GM12878 (cell line): ENCODE results near the gene MS4A4E. TPM values are rescaled to one million over a fixed set of nuclear protein-coding genes. Genes with fewer than 3 reads are reported as not detected.

Experiments used
- ATAC-seq: fragments of 200-7000 bp; cut with Tn5 transposase; 3 replicates; pipeline ENCODE4 v1.9.1; 2020; ENCODE audit warnings: mild to moderate bottlenecking, moderate library complexity
- BruUV-seq: library from RNA; stranded (reverse); fragments of 400-500 nt; replicated peaks from 2 replicates; lab custom pipeline; 2021; lab: Mats Ljungman, UMichigan
- CTCF ChIA-PET: fragments of 300-600 bp; sonication (Branson Sonifier 250); formaldehyde crosslinking; extraction: SDS; loops from one replicate; lab custom pipeline; 2021; ENCODE audit warnings: inconsistent platforms; lab: Yijun Ruan, JAX
- POLR2A ChIA-PET: fragments of 350-600 bp; formaldehyde crosslinking; extraction: SDS; loops from one replicate; lab custom pipeline; 2021; ENCODE audit warnings: inconsistent platforms; lab: Charles Lee
- RAD21 ChIA-PET: fragments of 300-600 bp; sonication (Branson Sonifier 250); formaldehyde crosslinking; loops from one replicate; lab custom pipeline; 2023; ENCODE audit warnings: antibody characterized with exemption; ENCODE audit not compliant: unreplicated experiment; lab: Charles Lee
- SMC1A ChIA-PET: fragments of 300-600 bp; sonication (Branson Sonifier 250); formaldehyde crosslinking; loops from one replicate; lab custom pipeline; 2023; ENCODE audit not compliant: unreplicated experiment, uncharacterized antibody; lab: Charles Lee
- DNase-seq: peaks from one replicate; pipeline ENCODE4 v3.0.0-alpha.2; 2011; ENCODE audit warnings: low read depth, low spot score
- FAIRE-seq: peaks from 3 replicates; lab custom pipeline; 2011; peaks lifted over from hg19 to GRCh38; lab: Jason Lieb, UNC
- H2AFZ ChIP-seq: 2 replicates; pipeline ENCODE4 v1.6.0; 2011; ENCODE audit warnings: low read depth, low read length, control low read depth; ENCODE audit not compliant: control insufficient read depth
- H3K27ac ChIP-seq: 2 replicates; pipeline ENCODE4 v1.5.1; 2011; ENCODE audit warnings: control low read depth; ENCODE audit not compliant: control insufficient read depth, insufficient read depth
- H3K27me3 ChIP-seq, 2 experiments: replicated peaks in 1 of 2; 2 replicates each; pipeline versions ENCODE4 v1.6.0 to v1.6.1; 2011; ENCODE audit warnings: low read length in 1 of 2; ENCODE audit not compliant: control insufficient read depth in 2 of 2, insufficient read depth in 2 of 2
- H3K36me3 ChIP-seq, 2 experiments: 2 replicates each; pipeline ENCODE4 v1.5.1; 2011; ENCODE audit warnings: low read length in 1 of 2; ENCODE audit not compliant: control insufficient read depth in 2 of 2, insufficient read depth in 2 of 2
- H3K4me1 ChIP-seq: 2 replicates; pipeline ENCODE4 v1.6.1; 2011; ENCODE audit warnings: mild to moderate bottlenecking, low read length, moderate library complexity, mixed read lengths; ENCODE audit not compliant: control insufficient read depth, insufficient read depth
- H3K4me2 ChIP-seq: 2 replicates; pipeline ENCODE4 v1.6.0; 2011; ENCODE audit warnings: control low read depth; ENCODE audit not compliant: control insufficient read depth, insufficient read depth
- H3K4me3 ChIP-seq: fragments of 200-600 bp; sonication (generic); 2 replicates; pipeline ENCODE4 v1.5.1; 2016
- H3K79me2 ChIP-seq: 2 replicates; pipeline ENCODE4 v1.6.0; 2011; ENCODE audit warnings: low read length; ENCODE audit not compliant: control insufficient read depth, insufficient read depth
- H3K9ac ChIP-seq: 2 replicates; pipeline ENCODE4 v1.8.0; 2011; ENCODE audit warnings: low read length, control low read depth, mixed read lengths; ENCODE audit not compliant: control insufficient read depth, insufficient read depth
- H3K9me3 ChIP-seq: replicated peaks from 3 replicates; pipeline ENCODE4 v1.5.1; 2011; ENCODE audit warnings: mild to moderate bottlenecking, low read length; ENCODE audit not compliant: control insufficient read depth, insufficient read depth
- H4K20me1 ChIP-seq: 2 replicates; pipeline ENCODE4 v1.6.0; 2011; ENCODE audit not compliant: control insufficient read depth, insufficient read depth
- BMI1 ChIP-seq: fragments of 450-650 bp; IDR thresholded peaks from 2 replicates; pipeline ENCODE4 v1.6.1; 2016; ENCODE audit warnings: mild to moderate bottlenecking, moderate library complexity, borderline replicate concordance
- CHD4 ChIP-seq: fragments of 200-600 bp; sonication (generic); IDR thresholded peaks from 2 replicates; pipeline ENCODE4 v1.6.1; 2016; ENCODE audit warnings: mild to moderate bottlenecking
- E4F1 ChIP-seq: fragments of 450-650 bp; IDR thresholded peaks from 2 replicates; pipeline ENCODE4 v1.6.1; 2018; ENCODE audit warnings: borderline replicate concordance, mild to moderate bottlenecking; ENCODE audit not compliant: partially characterized antibody
- ESRRA ChIP-seq: IDR thresholded peaks from 2 replicates; pipeline ENCODE4 v1.6.1; 2012; ENCODE audit warnings: mild to moderate bottlenecking, low read length, improper control_type of control experiment
- ETV6 ChIP-seq, 2 experiments: fragments of 450-650 bp in 1 of 2; IDR thresholded peaks in 1 of 2; conservative IDR thresholded peaks in 1 of 2; 2 replicates each; pipeline ENCODE4 v1.6.1; 2014; ENCODE audit warnings: antibody characterized with exemption in 1 of 2, borderline replicate concordance in 1 of 2, low read depth in 1 of 2, mild to moderate bottlenecking in 1 of 2, moderate library complexity in 1 of 2
- IKZF1 ChIP-seq: fragments of 450-650 bp; conservative IDR thresholded peaks from 2 replicates; pipeline ENCODE4 v1.6.1; 2017; ENCODE audit warnings: antibody characterized with exemption, mild to moderate bottlenecking
- IRF4 ChIP-seq: IDR thresholded peaks from 2 replicates; pipeline ENCODE4 v1.6.1; 2011; ENCODE audit warnings: low read depth, low read length
- IRF5 ChIP-seq: fragments of 450-650 bp; IDR thresholded peaks from 2 replicates; pipeline ENCODE4 v1.6.1; 2017; ENCODE audit warnings: borderline replicate concordance
- MAX ChIP-seq: IDR thresholded peaks from 2 replicates; pipeline ENCODE4 v1.6.1; 2012; ENCODE audit warnings: low read depth, low read length, improper control_type of control experiment
- MEF2A ChIP-seq: IDR thresholded peaks from 2 replicates; pipeline ENCODE4 v1.6.1; 2011; ENCODE audit warnings: low read depth, mild to moderate bottlenecking, low read length, moderate library complexity; ENCODE audit not compliant: insufficient read depth
- MYC ChIP-seq: IDR thresholded peaks from 2 replicates; pipeline ENCODE4 v1.6.1; 2011; ENCODE audit warnings: mild to moderate bottlenecking, low read length, moderate library complexity, inconsistent platforms; ENCODE audit not compliant: insufficient read depth, insufficient replicate concordance, insufficient read length, severe bottlenecking
- NFIC ChIP-seq: IDR thresholded peaks from 2 replicates; pipeline ENCODE4 v1.6.1; 2012; ENCODE audit warnings: low read depth, mild to moderate bottlenecking, inconsistent platforms, low read length, moderate library complexity
- NFXL1 ChIP-seq: fragments of 450-650 bp; IDR thresholded peaks from 2 replicates; pipeline ENCODE4 v1.6.1; 2017; ENCODE audit warnings: antibody characterized with exemption, mild to moderate bottlenecking, borderline replicate concordance
- POU2F2 ChIP-seq: IDR thresholded peaks from 3 replicates; pipeline ENCODE4 v1.6.1; 2011; ENCODE audit warnings: low read depth, mild to moderate bottlenecking, low read length, borderline replicate concordance
- RBBP5 ChIP-seq: fragments of 200-600 bp; sonication (generic); conservative IDR thresholded peaks from 2 replicates; pipeline ENCODE4 v1.6.1; 2016
- SIN3A ChIP-seq: IDR thresholded peaks from 2 replicates; pipeline ENCODE4 v1.6.1; 2012; ENCODE audit warnings: low read depth, low read length, improper control_type of control experiment
- SMAD5 ChIP-seq: IDR thresholded peaks from 2 replicates; pipeline ENCODE4 v1.6.1; 2016; ENCODE audit warnings: antibody characterized with exemption, low read depth
- SREBF2 ChIP-seq: IDR thresholded peaks from 2 replicates; pipeline ENCODE4 v1.6.1; 2012; ENCODE audit warnings: mild to moderate bottlenecking, low read length
- ZNF24 ChIP-seq: fragments of 450-650 bp; IDR thresholded peaks from 2 replicates; pipeline ENCODE4 v1.6.1; 2017; ENCODE audit warnings: antibody characterized with exemption, mild to moderate bottlenecking
- ZNF384 ChIP-seq: IDR thresholded peaks from 2 replicates; pipeline ENCODE4 v1.6.1; 2012; ENCODE audit warnings: low read depth, mild to moderate bottlenecking, low read length, improper control_type of control experiment, borderline replicate concordance
- ZSCAN29 ChIP-seq: fragments of 450-650 bp; IDR thresholded peaks from 2 replicates; pipeline ENCODE4 v1.6.1; 2017; ENCODE audit warnings: mild to moderate bottlenecking, moderate library complexity
- WGBS: methylation state at CpG from one replicate; pipeline ENCODE4 v1.1.6; 2016; ENCODE audit warnings: low lambda C conversion rate; ENCODE audit not compliant: insufficient replicate concordance, insufficient coverage; ENCODE audit errors: missing lambda C conversion rate; 5-methylcytosine and 5-hydroxymethylcytosine counted together
- in situ Hi-C: fragments of 300-500 bp; cut with MboI; formaldehyde crosslinking; loops from 9 replicates; pipeline ENCODE4 v1.14.3; 2018; ENCODE audit warnings: mixed read lengths
- intact Hi-C: fragments of 100-400 bp; cut with micrococcal nuclease; formaldehyde crosslinking; loops from one replicate; pipeline ENCODE4 v1.14.2; 2022; ENCODE audit not compliant: unreplicated experiment
- polyA plus RNA-seq, 11 experiments: library from polyadenylated mRNA; depleted of rRNA in 4 of 11; unstranded in 6 of 11; stranded (reverse) in 5 of 11; fragments of >200 nt; fragmentation: Nextera tagmentation in 4 of 11; fragmentation: Illumina TruSeq in 1 of 11; extraction: Ambion mirVana in 4 of 11; extraction: Trizol in 1 of 11; gene quantifications; 1 replicate in 1 of 11; 2 replicates in 10 of 11; pipeline versions ENCODE4 v1.2.1 to v1.2.3, GENCODE V29; 2011 to 2016; ENCODE audit warnings: inconsistent platforms in 2 of 11, missing spikeins in 2 of 11, low read depth in 1 of 11
- total RNA-seq, 4 experiments: library from RNA; depleted of rRNA in 3 of 4; stranded (reverse); fragments of >200 nt in 3 of 4; fragmentation: Illumina TruSeq in 1 of 4; extraction: Trizol in 1 of 4; gene quantifications; 2 replicates each; pipeline versions ENCODE4 v1.2.1 to v1.2.3, GENCODE V29; 2013 to 2021

The MS4A4E gene
- total and polyA plus RNA-seq, 10 of the 15 experiments (the other 5 are each of a cell fraction or from before 2014, with no cell fraction given): 0.06 to 0.92 (median 0.45) TPM; not detected in 3

GRCh38 chr11:60195923-60196368, 47.0 kb downstream of the MS4A4E start:
- Histone ChIP-seq H3K9ac (no peak overlapping the region; the same call in 1 of the 2 replicates), H3K27me3 (no peaks in the 10 kb centered on the region), H3K79me2 (no peaks in the 10 kb centered on the region), H4K20me1 (no peaks in the 10 kb centered on the region), H3K4me1 (peaks cover 24% of the 10 kb centered on the region), H3K9me3 (peaks cover 1% of the 10 kb centered on the region; the same call in 2 of the 3 replicates), H3K27ac (peak overlapping the region; percentile 44), H3K4me2 (peak overlapping the region; percentile 77), H3K4me3 (no peak overlapping the region), H2AFZ (peak overlapping the region; percentile 60), H3K36me3 (no peaks in the 10 kb centered on the region)
- no TSS peak for BruUV-seq
- ChIA-PET SMC1A (interaction anchor here (0.9 to 7.4 kb wide), 11 partner anchors 10 to 172 kb away, joined by 3 to 85 read pairs (median 4); partner anchors contain the start of gene MS4A6A), RAD21 (interaction anchor here (0.8 to 4.8 kb wide), 7 partner anchors 9 to 260 kb away, joined by 3 to 27 read pairs (median 6); partner anchors contain the start of genes MS4A1 and MS4A6A), CTCF (interaction anchor here (0.8 to 5.2 kb wide), 8 partner anchors 10 to 569 kb away, joined by 3 to 28 read pairs (median 6); partner anchors contain the start of gene MS4A6A), POLR2A (interaction anchor here (1.0 to 2.0 kb wide), 5 partner anchors 8 to 55 kb away, joined by 3 to 8 read pairs (median 5); no protein-coding TSS in a partner anchor)
- intact Hi-C loops (loop anchor here (10.0 kb wide), 1 partner anchor 569 kb away; no protein-coding TSS in a partner anchor), in situ Hi-C loops (no loop called here)
- 22% methylated on average over 4 of the region's 4 CpGs for WGBS
- DNase-seq (peak; percentile 80), FAIRE-seq (peak; percentile 57), ATAC-seq (peak; percentile 69)
- TF ChIP-seq POU2F2: no peak
- no peak for TF ChIP-seq MEF2A
- TF ChIP-seq ZNF24: peak; percentile 71; the same call in 1 of the 2 replicates
- TF ChIP-seq NFXL1: no peak
- TF ChIP-seq IKZF1: peak; percentile 61
- TF ChIP-seq RBBP5: no peak
- no peak for TF ChIP-seq ZNF384
- no peak for TF ChIP-seq MYC
- TF ChIP-seq NFIC: peak; percentile 73
- TF ChIP-seq SIN3A: no peak
- no peak for TF ChIP-seq E4F1
- TF ChIP-seq BMI1: no peak
- TF ChIP-seq IRF4: no peak
- no peak for TF ChIP-seq CHD4
- TF ChIP-seq SREBF2: no peak
- TF ChIP-seq SMAD5: no peak
- TF ChIP-seq MAX: no peak
- no peak for TF ChIP-seq ZSCAN29
- TF ChIP-seq ESRRA: no peak
- TF ChIP-seq IRF5: no peak
- TF ChIP-seq ETV6 (conservative IDR thresholded peaks at IDR 0.05 in 1 of 2, IDR thresholded peaks at IDR 0.05 in 1 of 2; ENCODE audit: borderline replicate concordance in 1 of 2, low read depth in 1 of 2): peak in 1 of 2 experiments; percentile 50; a peak in 1 of 4 replicates
